ENCODE measurements around the gene RINL.
"Not testable (repeated sequence)": the region's sequence is repeated elsewhere in the genome, so short reads cannot be mapped to it uniquely, and the experiment has no call there.

The RINL gene

DNA sequence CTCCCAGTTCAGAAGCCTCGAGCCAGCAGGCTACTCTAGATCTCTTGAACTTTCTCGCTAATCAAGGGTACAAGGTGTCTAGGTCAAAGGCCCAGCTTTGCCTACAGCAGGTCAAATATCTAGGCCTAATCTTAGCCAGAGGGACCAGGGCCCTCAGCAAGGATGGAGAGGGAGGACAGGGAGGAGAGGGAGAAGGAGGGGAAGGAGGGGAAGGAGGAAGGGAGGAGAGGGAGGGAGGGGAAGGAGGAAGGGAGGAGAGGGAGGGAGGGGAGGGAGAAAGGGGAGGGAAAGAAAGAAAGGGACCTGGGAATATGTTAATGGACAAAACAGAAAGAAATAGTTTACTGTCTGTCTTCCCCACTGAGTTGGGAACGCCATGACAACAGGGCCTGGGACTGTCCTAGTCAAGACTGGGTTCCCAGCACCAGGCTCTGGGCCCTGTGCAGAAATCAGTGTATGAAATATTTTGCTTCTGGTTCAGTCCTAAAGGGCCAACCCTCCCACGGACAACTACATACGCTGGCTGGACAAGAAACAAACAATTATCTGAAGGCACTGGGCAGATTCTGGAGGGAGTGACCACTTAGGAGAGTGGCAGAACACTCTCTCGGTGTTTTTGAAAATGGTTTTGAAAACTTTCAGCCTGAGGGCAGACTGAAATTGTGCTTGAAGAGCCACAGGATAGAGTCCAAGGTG lies 51.1 kb downstream of the RINL start:
- no peak overlapping the region for H3K27ac Mint-ChIP-seq
- H3K4me3 Mint-ChIP-seq: no peak overlapping the region
- H3K4me1 Mint-ChIP-seq (ENCODE audit: low read depth): peaks cover 21% of the 10 kb centered on the region
- no peaks in the 10 kb centered on the region for H3K27me3 Mint-ChIP-seq
- H3K9me3 Mint-ChIP-seq: no peaks in the 10 kb centered on the region
- H3K36me3 Mint-ChIP-seq (ENCODE audit: low read depth): peaks cover 36% of the 10 kb centered on the region

- not testable (repeated sequence) for H3K27ac Mint-ChIP-seq, H3K27me3 Mint-ChIP-seq, H3K4me3 Mint-ChIP-seq, H3K9me3 Mint-ChIP-seq
- peaks cover 39% of the 10 kb centered on the region for H3K36me3 Mint-ChIP-seq (ENCODE audit: low read depth)
- peaks cover 15% of the 10 kb centered on the region for H3K4me1 Mint-ChIP-seq (ENCODE audit: low read depth)
Observed at GRCh38 chr19:38825936-38826335, 52.1 kb downstream of the RINL start.

DNA sequence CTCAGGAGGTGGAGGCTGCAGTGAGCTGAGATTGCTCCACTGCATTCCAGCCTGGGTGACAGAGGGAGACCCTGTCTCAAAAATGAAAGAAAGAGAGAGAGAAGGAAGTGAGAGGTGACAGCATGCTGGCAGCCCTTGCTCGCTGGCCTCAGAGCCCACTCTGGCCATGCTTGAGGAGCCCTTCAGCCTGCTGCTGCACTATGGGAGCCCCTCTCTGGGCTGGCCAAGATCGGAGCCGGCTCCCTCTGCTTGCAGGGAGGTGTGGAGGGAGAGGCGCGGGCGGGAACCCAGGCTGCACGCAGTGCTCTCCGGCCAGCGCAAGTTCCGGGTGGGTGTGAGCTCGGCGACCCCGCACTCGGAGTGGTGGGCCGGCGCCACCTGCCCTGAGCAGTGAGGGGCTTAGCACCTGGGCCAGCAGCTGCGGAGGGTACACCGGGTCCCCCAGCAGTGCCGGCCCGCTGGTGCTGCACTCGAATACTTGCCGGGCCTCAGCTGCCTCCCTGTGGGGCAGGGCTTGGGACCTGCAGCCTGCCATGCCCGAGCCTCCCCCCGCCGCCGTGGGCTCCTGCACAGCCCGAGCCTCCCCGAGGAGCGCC lies 56.7 kb downstream of the RINL start:
- not testable (repeated sequence) for H3K27me3 Mint-ChIP-seq; H3K4me3 Mint-ChIP-seq; H3K9me3 Mint-ChIP-seq; H3K27ac Mint-ChIP-seq; H3K4me1 Mint-ChIP-seq (ENCODE audit: low read depth)
- H3K36me3 Mint-ChIP-seq (ENCODE audit: low read depth): peaks cover 29% of the 10 kb centered on the region

- Mint-ChIP-seq H3K4me1 (ENCODE audit: low read depth) (peaks cover 3% of the 10 kb centered on the region), H3K27me3 (no peaks in the 10 kb centered on the region), H3K36me3 (ENCODE audit: low read depth) (peaks cover 38% of the 10 kb centered on the region), H3K27ac (no peak overlapping the region), H3K9me3 (no peaks in the 10 kb centered on the region), H3K4me3 (no peak overlapping the region)
Observed at GRCh38 chr19:38819231-38819920, 58.7 kb downstream of the RINL start.

Data from stimulated activated naive CD8-positive, alpha-beta T cell treated with anti-CD3 and anti-CD28 coated beads, Interleukin-15, Interleukin-2, amounts not matched to agents 100 ng/mL and 50 ng/mL, for 24 hours (primary cell).